HG03432 (cell line): ENCODE results near the gene DCXR.

ENCODE experiments used
- ATAC-seq: cut with Tn5 transposase; IDR thresholded peaks from one replicate; pipeline ENCODE4 v1.9.1; 2021; ENCODE audit warnings: mild to moderate bottlenecking, moderate library complexity; ENCODE audit not compliant: unreplicated experiment

The DCXR gene

GRCh38 chr17:82073446-82073845 is 35.9 kb upstream of the DCXR start:
- no peak for ATAC-seq

- no peak for ATAC-seq
These were observed 35.3 kb upstream of the DCXR start for GRCh38 chr17:82072827-82073226.

- ATAC-seq = no peak
These were observed 33.1 kb upstream of the DCXR start for GRCh38 chr17:82070611-82071010.

- ATAC-seq = peak; percentile 80
These were observed 28.3 kb upstream of the DCXR start, which contains the start of gene DUS1L for GRCh38 chr17:82065638-82066303. TSS of gene DUS1L (minus strand) at chr17:82065804. CDS start at chr17:82065059, 745 bp downstream.

DNA sequence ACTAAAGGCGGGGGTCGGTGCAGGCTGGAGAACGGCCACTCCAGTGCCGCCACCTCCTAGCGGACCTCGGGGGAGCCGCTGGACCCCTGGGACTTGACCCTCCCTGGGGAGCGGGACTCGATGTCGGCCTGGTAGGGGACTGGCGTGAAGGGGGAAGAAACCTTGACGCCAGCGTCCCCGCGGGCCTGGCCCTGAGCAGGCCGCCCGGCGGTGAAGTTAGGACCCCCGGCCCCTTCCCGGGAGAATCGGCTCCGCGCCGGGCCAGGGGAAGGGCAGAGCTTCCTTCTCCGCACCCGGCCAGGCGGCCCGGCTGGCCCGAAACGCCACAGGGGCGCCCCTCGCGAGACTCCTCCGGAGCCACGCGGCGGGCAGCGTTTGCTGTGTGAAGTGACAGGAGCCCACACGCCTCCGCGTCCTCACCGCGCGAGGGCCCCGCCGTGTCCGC is 27.7 kb upstream of the DCXR start:
- ATAC-seq = peak; percentile 31

GRCh38 chr17:82064433-82065192 is 27.1 kb upstream of the DCXR start:
- no peak for ATAC-seq

DNA sequence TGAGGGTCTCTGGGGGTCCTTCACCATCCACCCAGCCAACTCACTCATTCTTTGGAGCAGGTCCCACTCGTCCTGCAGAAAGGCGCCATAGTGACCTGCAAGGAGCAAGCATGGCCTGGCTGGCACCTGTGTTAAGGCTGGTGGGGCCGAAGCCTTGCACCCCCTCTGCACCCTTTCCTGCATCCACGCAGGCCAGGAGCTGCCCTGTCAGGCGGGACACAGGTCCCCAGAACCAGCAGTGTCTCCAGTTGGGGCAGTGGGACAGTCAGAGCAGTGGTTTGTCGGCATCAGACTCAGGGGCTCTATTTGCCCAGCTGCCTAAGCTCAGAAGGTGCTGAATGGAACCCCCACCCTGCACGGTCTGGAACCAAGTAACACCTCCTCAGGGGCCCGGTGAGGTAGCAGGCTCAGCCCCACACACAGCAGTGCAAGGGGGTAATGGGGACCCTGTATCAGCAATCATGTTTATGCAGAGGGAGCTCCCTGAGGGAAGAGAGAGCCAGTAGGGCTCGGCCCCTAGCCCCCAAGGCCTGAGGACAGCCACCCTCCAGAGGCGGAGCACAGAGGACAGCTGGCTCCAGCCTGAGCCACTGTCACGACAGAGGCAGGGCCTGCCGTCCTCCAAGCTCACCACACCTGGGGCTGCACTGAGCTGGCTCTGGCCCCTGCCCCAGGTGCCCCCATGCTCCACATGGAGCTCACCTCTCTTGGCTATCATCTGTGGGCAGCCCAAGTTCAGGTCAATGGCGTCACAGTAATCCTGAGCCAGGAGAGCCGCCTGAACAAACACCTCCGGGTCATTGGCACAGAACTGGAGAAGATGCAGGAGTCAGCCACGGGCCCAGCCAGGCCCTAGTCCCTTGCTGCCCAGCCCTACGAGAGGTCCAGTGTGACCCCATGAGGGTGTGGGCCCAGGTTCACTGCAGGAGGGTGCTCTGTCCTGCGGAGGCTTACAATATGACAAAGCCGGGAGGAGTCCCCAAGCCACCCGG is 26.2 kb upstream of the DCXR start:
- ATAC-seq = no peak

GRCh38 chr17:82062984-82063368 is 25.5 kb upstream of the DCXR start:
- no peak for ATAC-seq

- ATAC-seq = no peak
These were observed 24.8 kb upstream of the DCXR start for GRCh38 chr17:82062076-82062983.

DNA sequence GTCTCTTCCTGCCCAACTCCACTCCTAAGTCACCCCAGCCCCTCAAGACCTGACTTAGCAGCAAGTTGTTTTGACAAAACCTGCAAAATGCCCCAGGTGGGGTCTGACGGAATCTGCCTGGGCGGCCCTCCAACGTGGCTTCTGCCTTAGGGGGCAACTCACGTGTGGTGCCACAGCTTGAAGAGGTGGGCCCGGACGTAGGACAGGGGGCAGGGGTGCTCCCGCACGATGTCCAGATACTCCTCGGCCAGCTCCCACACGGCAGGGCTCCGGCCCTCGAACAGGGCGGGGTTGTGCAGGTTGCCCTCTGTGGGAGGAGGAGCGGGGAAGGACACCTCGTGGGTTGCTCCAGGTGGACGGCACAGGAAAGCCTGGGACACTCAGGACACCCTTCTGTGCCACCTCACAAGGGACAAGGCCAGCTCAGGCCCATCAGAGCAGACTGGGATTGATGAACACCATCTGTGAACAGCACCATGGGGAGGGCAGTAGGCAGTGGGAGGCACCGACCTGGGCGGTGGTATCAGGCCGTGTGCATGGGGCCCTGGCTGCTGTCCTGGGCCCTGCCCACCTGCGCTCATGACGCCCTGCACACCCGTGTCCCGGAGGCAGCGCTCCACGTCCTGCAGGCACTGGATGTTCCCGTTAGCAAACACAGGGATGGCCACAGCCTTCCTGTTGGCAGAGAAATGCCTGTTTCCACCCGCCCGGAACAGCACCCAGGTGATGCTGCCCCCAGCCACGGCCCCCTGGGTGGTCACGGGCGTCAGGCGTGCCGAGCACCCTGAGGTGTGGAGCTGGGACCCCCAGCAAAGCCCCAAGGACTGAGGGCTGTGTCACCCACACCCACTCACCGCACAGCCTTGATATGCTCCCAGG is 23.8 kb upstream of the DCXR start:
- no peak for ATAC-seq

GRCh38 chr17:82060614-82061013 is 23.1 kb upstream of the DCXR start:
- no peak for ATAC-seq

DNA sequence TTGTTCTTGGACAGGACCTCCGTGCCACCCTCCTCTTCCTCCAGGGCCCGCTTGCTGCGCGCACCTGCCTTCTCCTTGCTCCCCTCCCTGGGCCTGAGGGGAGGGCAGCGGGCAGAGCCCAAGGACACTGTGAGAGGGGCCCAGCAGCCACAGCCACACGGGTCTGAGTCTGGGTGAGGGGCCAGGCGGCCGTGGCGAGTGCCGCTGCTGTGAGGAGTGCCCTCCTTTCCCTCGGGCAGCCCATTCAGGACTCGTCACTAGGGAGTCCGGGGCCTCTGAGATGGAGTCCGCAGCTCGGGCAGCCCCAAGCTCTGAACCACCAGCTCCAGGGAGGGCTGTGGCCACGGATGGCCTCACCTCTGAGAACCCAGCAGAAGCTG is 22.5 kb upstream of the DCXR start:
- ATAC-seq = no peak

DNA sequence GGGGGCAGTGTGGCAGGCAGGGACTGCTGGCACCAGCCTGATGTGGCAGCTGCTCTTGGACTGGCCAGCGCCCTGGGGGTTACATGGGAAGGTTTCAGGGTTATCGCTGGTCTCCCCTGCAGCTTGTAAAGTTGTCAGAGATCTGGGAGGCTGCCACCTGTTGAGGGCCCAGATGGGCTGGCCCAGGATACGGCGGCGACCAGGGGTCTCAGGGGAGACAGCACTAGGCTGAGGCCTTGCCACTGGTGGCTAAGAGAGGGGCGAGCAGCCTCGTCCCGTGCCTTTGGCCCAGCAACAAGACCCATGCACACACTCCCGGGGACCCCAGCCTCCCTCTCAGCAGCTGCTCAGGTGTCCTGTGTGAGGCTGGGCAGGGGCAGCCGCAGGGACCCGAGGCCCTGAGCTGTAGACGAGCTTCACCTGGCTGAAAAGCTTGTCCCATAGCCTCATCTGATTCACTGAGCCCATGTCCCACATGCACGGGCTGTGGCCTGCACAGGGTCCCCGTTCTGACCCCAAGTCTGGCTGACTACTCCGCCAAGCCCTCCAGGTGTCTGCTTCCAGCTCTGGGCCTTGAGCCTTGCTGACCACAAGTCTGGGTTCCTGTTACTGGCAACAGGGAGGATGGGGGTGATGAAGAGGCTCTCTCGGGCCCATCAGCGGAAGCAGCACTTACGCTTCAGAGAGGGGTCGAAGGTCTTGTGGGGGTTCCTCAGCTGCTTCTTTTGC is 21.9 kb upstream of the DCXR start:
- no peak for ATAC-seq

GRCh38 chr17:82058855-82059249 is 21.4 kb upstream of the DCXR start:
- no peak for ATAC-seq

GRCh38 chr17:82058230-82058854 is 20.8 kb upstream of the DCXR start:
- no peak for ATAC-seq

- ATAC-seq = no peak
These were observed 19.5 kb upstream of the DCXR start for GRCh38 chr17:82056729-82057621.
